Measurements from ENCODE around the gene ACTR10. TPM values are rescaled to one million over a fixed set of nuclear protein-coding genes. Genes with fewer than 3 reads are reported as not detected.

Gene ACTR10
- total RNA-seq (73.1 TPM), polyA plus RNA-seq (145 TPM)
- long read RNA-seq, donor 1, transcript ACTR10-201 (13 exons, 2,419 nt): major isoform, 5 of 5 reads
- long read RNA-seq, donor 1, partial matches to known transcripts: 0 of 5 reads
- long read RNA-seq, donor 1, other reads (novel, unspliced or antisense): 0 of 5 reads
- long read RNA-seq, donor 2: 0 reads
- long read RNA-seq, donor 3, transcript ACTR10-201 (13 exons, 2,419 nt): major isoform, 53 of 81 reads
- long read RNA-seq, donor 3, partial matches to known transcripts: 19 of 81 reads
- long read RNA-seq, donor 3, other reads (novel, unspliced or antisense): 5 of 81 reads
- long read RNA-seq, donor 4, transcript ACTR10-201 (13 exons, 2,419 nt): major isoform, 12 of 52 reads
- long read RNA-seq, donor 4, partial matches to known transcripts: 39 of 52 reads
- long read RNA-seq, donor 4, other reads (novel, unspliced or antisense): 0 of 52 reads
- long read RNA-seq, donor 5, transcript ACTR10-201 (13 exons, 2,419 nt): major isoform, 43 of 69 reads
- long read RNA-seq, donor 5, partial matches to known transcripts: 21 of 69 reads
- long read RNA-seq, donor 5, other reads (novel, unspliced or antisense): 0 of 69 reads
- long read RNA-seq, donor 6, transcript ACTR10-201 (13 exons, 2,419 nt): major isoform, 20 of 52 reads
- long read RNA-seq, donor 6, partial matches to known transcripts: 24 of 52 reads
- long read RNA-seq, donor 6, other reads (novel, unspliced or antisense): 7 of 52 reads
- long read RNA-seq, donor 7, transcript ACTR10-201 (13 exons, 2,419 nt): major isoform, 37 of 51 reads
- long read RNA-seq, donor 7, partial matches to known transcripts: 10 of 51 reads
- long read RNA-seq, donor 7, other reads (novel, unspliced or antisense): 0 of 51 reads
- long read RNA-seq, donor 8, transcript ACTR10-201 (13 exons, 2,419 nt): major isoform, 8 of 10 reads
- long read RNA-seq, donor 8, partial matches to known transcripts: 0 of 10 reads
- long read RNA-seq, donor 8, other reads (novel, unspliced or antisense): 0 of 10 reads
- long read RNA-seq, donor 9, transcript ACTR10-201 (13 exons, 2,419 nt): major isoform, 18 of 19 reads
- long read RNA-seq, donor 9, partial matches to known transcripts: 0 of 19 reads
- long read RNA-seq, donor 9, other reads (novel, unspliced or antisense): 0 of 19 reads
- long read RNA-seq, donor 10, transcript ACTR10-201 (13 exons, 2,419 nt): major isoform, 19 of 21 reads
- long read RNA-seq, donor 10, partial matches to known transcripts: 0 of 21 reads
- long read RNA-seq, donor 10, other reads (novel, unspliced or antisense): 0 of 21 reads

- peak within 1 kb of the TSS; percentile 87 to 88 for H3K4me3 ChIP-seq (ENCODE audit: low read length in 2 of 2)
- peak within 1 kb of the TSS; percentile 84 to 98 for H3K27ac ChIP-seq (ENCODE audit: low read depth in 1 of 2, low read length in 1 of 2)
- peaks cover 0 to 3% of the 10 kb centered on the region in 2 donors for H3K27me3 ChIP-seq (ENCODE audit: control insufficient read depth in 2 of 2, insufficient read depth in 1 of 2, low read length in 1 of 2)
- peak; percentile 63 to 92 (median 78) for DNase-seq (ENCODE audit: low read depth in 6 of 9, low spot score in 9 of 9)
- peaks cover 0 to 3% of the 10 kb centered on the region in 2 donors for H3K36me3 ChIP-seq (ENCODE audit: control insufficient read depth in 2 of 2, insufficient read depth in 2 of 2, low read length in 1 of 2)
- H3K4me1 ChIP-seq (ENCODE audit: control insufficient read depth in 2 of 2, insufficient read depth in 2 of 2, low read length in 2 of 2): peaks cover 0 to 7% of the 10 kb centered on the region in 2 donors
- WGBS: under 1% methylated on average over 78 of the region's 78 CpGs
- no peaks in the 10 kb centered on the region for H3K9me3 ChIP-seq (ENCODE audit: control insufficient read depth in 2 of 2, insufficient read depth in 1 of 2, low read length in 1 of 2)
Measured at GRCh38 chr14:58199726-58200479, at the start of gene ACTR10. ACTR10 (plus strand) TSS chr14:58200149; CDS start chr14:58200218, 69 bp downstream.

DNA sequence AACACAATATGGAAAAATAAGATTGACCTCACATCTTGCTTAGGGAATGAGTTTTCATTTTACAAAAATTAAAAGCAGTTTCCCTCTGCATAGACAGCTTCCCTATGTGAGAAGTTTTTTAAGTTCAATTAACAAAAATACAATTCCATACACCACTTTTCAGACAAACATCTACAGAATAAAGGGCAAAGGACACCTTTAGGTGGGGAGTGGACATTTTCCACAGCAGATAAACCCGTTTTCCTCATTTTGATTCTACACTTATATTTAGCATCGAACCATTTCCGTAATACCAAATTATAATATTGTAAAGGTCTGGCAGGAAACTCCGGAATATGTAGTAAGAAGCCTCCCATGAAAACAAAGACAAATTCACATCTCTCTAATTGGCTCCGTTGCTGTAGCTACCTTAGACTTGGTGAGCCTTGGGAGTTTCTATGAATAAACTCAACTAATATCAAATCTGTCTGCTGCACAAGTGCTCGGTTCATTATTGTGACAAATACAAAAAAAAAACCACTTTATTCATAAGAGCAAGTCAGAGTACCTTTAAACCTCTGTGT lies 49.6 kb upstream of the ACTR10 start:
- no peaks in the 10 kb centered on the region for H3K36me3 ChIP-seq (ENCODE audit: control insufficient read depth in 2 of 2, insufficient read depth in 2 of 2, low read length in 1 of 2)
- no peak overlapping the region for H3K4me3 ChIP-seq (ENCODE audit: low read length in 2 of 2)
- no peak overlapping the region for H3K27ac ChIP-seq (ENCODE audit: low read depth in 1 of 2, low read length in 1 of 2)
- H3K9me3 ChIP-seq (ENCODE audit: control insufficient read depth in 2 of 2, insufficient read depth in 1 of 2, low read length in 1 of 2): no peaks in the 10 kb centered on the region
- DNase-seq (ENCODE audit: low read depth in 6 of 9, low spot score in 9 of 9): no peak
- peaks cover 4 to 10% of the 10 kb centered on the region in 2 donors for H3K4me1 ChIP-seq (ENCODE audit: control insufficient read depth in 2 of 2, insufficient read depth in 2 of 2, low read length in 2 of 2)
- WGBS: 90% methylated on average over 6 of the region's 6 CpGs
- H3K27me3 ChIP-seq (ENCODE audit: control insufficient read depth in 2 of 2, insufficient read depth in 1 of 2, low read length in 1 of 2): peaks cover 35 to 48% of the 10 kb centered on the region in 2 donors

DNA sequence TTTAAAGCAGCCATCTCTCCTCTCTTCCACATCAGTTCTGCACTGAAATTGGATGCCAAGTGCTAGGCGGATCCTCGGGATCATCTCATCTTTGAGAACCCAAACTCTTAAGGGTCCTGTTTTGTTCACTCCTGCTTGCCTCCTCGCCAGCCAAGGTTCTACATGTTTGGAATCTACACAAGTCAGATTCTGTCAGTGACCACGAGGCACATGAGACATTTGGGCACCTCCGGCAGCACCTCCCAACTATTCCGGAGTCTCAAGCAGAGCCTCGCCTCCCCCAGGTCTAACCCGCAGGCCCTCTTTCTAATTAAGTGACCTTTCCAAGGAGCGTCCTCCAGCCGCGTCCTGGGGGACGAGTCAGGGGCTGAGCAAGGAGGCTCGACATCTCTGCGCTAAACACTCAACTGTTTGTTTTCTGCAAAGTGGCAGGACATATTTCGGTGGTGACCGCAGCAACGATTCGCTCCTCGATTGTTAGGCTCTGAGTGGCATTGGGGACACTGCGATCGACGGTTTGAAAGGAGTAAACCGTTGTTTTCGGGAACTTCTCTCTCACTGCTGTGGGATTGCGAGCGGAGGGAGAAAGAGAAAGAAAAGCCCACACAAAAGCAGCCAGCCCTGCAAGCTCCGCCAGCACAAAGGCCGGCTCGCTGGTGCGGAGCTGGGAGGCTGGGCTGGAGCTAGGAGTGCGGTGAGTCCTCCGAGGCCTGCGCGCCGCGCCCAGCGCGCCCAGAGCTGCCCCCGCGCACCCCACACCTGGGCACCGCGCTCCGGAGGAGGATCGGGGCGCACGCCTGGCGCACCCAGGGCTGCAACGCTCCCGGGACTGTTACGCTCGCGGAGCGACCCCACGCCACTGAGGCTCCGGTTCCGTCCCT lies 48.6 kb upstream of the ACTR10 start:
- peak in 2 of 9 donors; percentile 8 to 24 for DNase-seq (ENCODE audit: low read depth in 6 of 9, low spot score in 9 of 9)
- H3K4me1 ChIP-seq (ENCODE audit: control insufficient read depth in 2 of 2, insufficient read depth in 2 of 2, low read length in 2 of 2): peaks cover 4 to 10% of the 10 kb centered on the region in 2 donors
- peak overlapping the region; percentile 38 to 69 for H3K4me3 ChIP-seq (ENCODE audit: low read length in 2 of 2)
- no peaks in the 10 kb centered on the region for H3K36me3 ChIP-seq (ENCODE audit: control insufficient read depth in 2 of 2, insufficient read depth in 2 of 2, low read length in 1 of 2)
- H3K27ac ChIP-seq (ENCODE audit: low read depth in 1 of 2, low read length in 1 of 2): no peak overlapping the region
- WGBS: 4% methylated on average over 56 of the region's 56 CpGs
- H3K9me3 ChIP-seq (ENCODE audit: control insufficient read depth in 2 of 2, insufficient read depth in 1 of 2, low read length in 1 of 2): no peaks in the 10 kb centered on the region
- peaks cover 35 to 48% of the 10 kb centered on the region in 2 donors for H3K27me3 ChIP-seq (ENCODE audit: control insufficient read depth in 2 of 2, insufficient read depth in 1 of 2, low read length in 1 of 2)

DNA sequence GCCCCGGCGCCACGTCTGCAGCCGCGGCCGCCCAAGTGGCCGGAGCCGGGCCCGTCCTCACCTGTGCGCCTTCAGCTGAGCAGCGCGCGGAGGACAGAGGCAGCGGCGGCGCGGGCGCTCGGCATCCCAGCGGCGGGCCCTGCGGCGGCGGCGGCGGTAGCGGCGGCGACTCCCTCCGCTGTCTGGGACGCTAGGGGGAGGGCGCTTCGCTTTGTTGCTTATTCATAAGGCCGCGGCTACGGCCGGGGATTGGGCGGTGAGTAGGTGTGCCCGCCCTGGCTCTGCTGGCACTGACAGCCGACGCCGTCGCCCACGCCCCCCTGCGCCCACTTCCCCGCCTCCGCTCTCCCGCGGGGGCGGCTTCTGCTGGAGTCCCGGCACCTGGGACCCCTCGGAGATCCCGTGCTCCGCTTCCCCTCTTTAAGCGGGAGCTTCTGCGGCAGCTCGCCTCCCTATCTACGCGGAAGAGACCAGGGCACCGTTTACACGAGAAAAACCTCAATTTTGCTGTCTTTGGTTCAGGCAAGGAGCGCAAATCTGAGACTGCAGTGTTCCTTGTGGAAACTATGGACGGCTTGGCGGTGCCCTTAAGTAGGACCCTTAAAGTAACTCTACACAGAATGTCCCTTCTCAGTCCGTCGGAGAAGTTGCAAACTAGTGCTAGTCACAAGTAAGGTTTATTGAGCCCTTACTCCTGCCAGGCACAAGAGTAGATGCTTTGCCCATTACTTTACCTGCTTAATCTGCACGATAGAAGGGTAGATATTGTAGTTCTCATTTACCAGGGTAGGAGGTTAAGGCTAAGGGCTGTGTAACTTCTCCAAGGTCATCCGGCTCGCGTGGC lies 47.7 kb upstream of the ACTR10 start, which contains the start of gene ARMH4:
TSS of gene ARMH4 (minus strand) at position 200 of the 844 bp plus-strand sequence. CDS start 12,855 bp downstream, outside the sequence.
- peak in 7 of 9 donors; percentile 15 to 87 (median 73) for DNase-seq (ENCODE audit: low read depth in 6 of 9, low spot score in 9 of 9)
- H3K9me3 ChIP-seq (ENCODE audit: control insufficient read depth in 2 of 2, insufficient read depth in 1 of 2, low read length in 1 of 2): no peaks in the 10 kb centered on the region
- peak within 1 kb of the TSS; percentile 42 to 69 for H3K4me3 ChIP-seq (ENCODE audit: low read length in 2 of 2)
- WGBS: 1% methylated on average over 70 of the region's 70 CpGs
- peaks cover 4 to 10% of the 10 kb centered on the region in 2 donors for H3K4me1 ChIP-seq (ENCODE audit: control insufficient read depth in 2 of 2, insufficient read depth in 2 of 2, low read length in 2 of 2)
- no peaks in the 10 kb centered on the region for H3K36me3 ChIP-seq (ENCODE audit: control insufficient read depth in 2 of 2, insufficient read depth in 2 of 2, low read length in 1 of 2)
- peaks cover 32 to 48% of the 10 kb centered on the region in 2 donors for H3K27me3 ChIP-seq (ENCODE audit: control insufficient read depth in 2 of 2, insufficient read depth in 1 of 2, low read length in 1 of 2)
- no peak within 1 kb of the TSS for H3K27ac ChIP-seq (ENCODE audit: low read depth in 1 of 2, low read length in 1 of 2)

GRCh38 chr14:58160561-58160960 lies 39.4 kb upstream of the ACTR10 start:
- no peaks in the 10 kb centered on the region for H3K4me1 ChIP-seq (ENCODE audit: control insufficient read depth in 2 of 2, insufficient read depth in 2 of 2, low read length in 2 of 2)
- H3K36me3 ChIP-seq (ENCODE audit: control insufficient read depth in 2 of 2, insufficient read depth in 2 of 2, low read length in 1 of 2): no peaks in the 10 kb centered on the region
- no peaks in the 10 kb centered on the region for H3K9me3 ChIP-seq (ENCODE audit: control insufficient read depth in 2 of 2, insufficient read depth in 1 of 2, low read length in 1 of 2)
- DNase-seq (ENCODE audit: low read depth in 6 of 9, low spot score in 9 of 9): no peak
- no peak overlapping the region for H3K27ac ChIP-seq (ENCODE audit: low read depth in 1 of 2, low read length in 1 of 2)
- H3K27me3 ChIP-seq (ENCODE audit: control insufficient read depth in 2 of 2, insufficient read depth in 1 of 2, low read length in 1 of 2): peaks cover 2 to 3% of the 10 kb centered on the region in 2 donors
- H3K4me3 ChIP-seq (ENCODE audit: low read length in 2 of 2): no peak overlapping the region

DNA sequence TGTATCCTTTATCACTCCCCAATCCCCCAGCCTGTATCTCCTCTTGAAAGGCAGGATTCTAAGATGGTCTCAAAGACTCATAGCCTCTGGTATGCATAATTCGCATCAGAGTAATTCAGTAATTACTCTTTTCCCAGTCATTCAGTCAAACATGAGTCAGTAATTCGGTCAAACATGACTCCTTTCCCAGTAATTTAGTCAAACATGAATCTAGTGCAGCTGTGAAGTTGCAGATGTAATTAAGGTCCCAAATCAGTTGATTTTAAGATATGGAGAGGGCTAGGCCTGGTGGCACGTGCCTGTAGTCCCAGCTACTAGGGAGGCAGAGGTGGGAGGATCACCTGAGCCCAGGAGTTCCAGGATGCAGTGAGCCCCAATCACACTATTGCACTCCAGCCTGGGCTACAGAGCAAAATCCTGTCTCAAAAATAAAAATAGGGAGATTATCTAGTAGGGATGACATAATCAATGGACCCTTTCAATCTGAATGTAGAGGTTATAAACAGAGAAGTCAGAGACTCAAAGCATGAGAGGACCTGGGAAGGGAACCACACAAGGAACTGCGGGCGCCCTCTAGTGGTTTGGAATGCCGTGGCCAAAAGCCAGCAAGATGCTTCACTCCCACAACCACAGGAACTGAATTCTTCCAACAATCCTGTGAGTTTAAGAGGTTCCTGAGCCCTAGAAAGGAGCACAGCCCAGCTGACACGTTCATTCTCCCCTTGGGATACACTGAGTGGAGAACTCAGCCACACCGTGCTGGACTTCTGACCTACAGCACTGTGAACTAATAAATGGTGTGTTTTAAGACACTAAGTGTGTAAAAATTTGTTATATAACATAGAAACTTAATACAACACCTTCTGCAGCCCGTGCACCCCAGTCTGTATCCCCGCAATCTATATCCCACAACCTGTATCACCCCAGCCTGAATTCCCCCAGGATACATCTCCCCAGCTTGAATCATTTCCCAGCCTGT lies 33.7 kb upstream of the ACTR10 start:
- no peaks in the 10 kb centered on the region for H3K9me3 ChIP-seq (ENCODE audit: control insufficient read depth in 2 of 2, insufficient read depth in 1 of 2, low read length in 1 of 2)
- no peaks in the 10 kb centered on the region for H3K36me3 ChIP-seq (ENCODE audit: control insufficient read depth in 2 of 2, insufficient read depth in 2 of 2, low read length in 1 of 2)
- no peak overlapping the region for H3K27ac ChIP-seq (ENCODE audit: low read depth in 1 of 2, low read length in 1 of 2)
- H3K27me3 ChIP-seq (ENCODE audit: control insufficient read depth in 2 of 2, insufficient read depth in 1 of 2, low read length in 1 of 2): no peaks in the 10 kb centered on the region
- peak in 7 of 9 donors; percentile 28 to 75 (median 50) for DNase-seq (ENCODE audit: low read depth in 6 of 9, low spot score in 9 of 9)
- no peaks in the 10 kb centered on the region for H3K4me1 ChIP-seq (ENCODE audit: control insufficient read depth in 2 of 2, insufficient read depth in 2 of 2, low read length in 2 of 2)
- WGBS: 43% methylated on average over 10 of the region's 10 CpGs
- H3K4me3 ChIP-seq (ENCODE audit: low read length in 2 of 2): no peak overlapping the region

Data from thymus (tissue), 14 donors.